Measurements from ENCODE around the gene TOX2.

The TOX2 gene

DNA sequence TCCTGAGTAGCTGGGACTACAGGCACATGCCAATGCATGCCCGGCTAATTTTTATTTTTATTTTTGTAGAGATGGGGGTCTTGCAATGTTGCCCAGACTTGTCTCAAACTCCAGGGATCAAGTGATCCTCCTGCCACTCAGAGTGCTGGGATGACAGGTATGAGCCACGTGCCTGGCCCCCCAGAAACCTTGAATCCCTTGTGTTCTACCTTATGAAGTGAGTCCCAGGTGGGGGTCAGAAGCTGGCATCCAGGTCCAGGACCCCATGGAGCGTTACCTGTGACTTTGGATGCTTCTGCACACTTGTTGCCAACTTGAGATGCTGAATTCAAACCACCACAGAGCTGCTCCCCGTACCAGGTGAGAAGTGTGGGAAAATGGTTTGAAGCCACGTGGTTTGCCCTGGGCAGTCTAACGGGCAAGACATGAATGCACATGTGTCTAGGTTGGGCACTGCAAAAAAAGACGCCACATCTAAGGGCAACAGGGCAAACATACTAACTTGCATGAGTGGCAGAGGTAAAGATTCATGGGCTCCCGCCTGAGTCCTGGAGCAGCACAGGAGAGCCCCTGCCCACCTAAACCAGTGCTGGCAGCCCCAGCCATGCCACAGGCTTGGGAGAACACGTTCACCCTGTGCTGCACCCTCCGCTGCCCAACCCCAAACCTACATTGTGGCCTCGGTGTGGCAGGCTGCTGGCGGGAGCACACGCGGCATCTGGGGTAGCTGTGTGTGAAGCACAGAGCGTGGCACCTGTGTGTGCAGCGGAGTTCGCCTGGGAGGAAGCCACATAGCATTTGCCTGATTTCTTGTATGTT, 171.2 kb downstream of the TOX2 start:
- DNase-seq: no peak

DNA sequence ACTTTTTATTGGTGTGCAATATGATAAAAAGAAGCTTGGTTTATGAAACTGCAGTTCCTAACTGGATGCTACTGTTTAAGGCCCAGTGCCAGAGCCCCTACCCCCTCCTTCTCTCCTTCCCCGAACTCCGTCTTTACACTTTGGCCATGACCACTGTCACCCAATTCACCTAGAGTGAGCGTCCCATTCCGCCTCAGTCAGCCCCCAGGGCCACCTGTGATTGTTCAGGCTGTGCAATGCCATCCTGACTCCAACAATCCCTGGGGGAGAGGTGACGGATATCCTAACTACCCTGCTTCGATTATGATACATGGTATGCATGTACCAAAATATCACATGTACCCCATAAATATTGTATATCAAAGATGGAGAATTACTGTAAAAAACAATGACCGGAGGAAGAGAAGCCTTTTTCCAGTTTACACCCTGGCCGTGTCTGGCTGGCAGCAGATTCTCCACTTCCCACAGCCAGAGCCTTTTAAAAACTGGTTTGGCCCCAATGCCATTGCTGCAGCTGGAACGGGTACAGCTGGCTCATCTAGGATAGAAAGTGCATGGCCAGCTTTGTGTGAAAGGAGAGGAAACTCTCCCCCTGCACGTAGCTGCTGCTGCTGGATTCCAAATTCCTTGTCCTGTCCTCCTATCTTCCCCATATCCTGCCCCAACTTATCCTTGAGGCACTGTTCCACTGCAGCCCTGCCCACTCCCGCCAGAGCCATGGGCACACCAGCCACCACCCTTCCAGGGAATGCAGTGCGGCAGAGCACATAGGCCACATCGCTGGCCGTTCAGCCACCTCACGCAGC, 172.6 kb downstream of the TOX2 start:
- no peak for DNase-seq

DNA sequence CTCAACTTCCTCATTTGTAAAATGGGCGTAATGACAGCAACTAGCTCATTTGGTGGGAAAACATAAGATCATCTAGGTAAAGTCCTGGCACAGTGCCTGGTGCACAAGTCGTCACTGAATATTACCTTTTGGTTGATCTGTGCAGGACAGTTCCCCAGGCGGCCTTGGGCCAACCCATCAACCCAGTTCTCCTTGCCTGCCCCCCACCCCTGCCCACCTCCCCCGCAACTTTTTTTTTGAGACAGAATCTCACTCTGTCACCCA, 173.1 kb downstream of the TOX2 start:
- no peak for DNase-seq

DNA sequence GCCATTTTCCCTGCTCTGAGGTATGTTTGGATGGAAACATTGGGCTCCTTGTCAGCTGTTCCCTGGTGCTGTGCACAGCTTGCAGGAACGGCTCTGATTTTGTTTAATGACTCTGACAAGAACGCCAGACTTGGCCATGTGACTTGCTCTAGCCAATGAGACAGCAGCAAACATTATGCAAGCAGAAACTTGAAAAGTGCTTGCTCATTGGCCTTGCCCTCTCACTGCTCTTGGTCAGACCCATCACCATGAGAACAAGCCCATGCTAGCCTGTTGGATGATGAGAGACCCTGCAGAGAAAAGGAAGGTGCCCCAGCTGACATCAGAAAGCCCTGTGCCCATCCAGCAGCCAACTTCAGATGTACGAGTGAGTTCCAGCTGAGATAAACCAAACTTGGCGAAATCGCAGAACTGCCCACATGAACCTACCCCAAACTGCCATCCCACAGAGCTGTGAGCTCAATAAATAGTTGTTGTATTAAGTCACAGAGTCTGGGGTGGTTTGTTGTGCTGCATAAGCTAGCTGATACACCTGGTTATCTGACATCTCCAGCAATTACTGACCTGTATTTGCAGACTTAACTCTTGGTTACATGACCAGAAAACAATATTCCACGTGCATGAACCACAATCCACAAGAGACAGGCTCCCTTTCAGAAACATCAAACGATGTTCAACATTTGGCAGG, 175.5 kb downstream of the TOX2 start:
- DNase-seq: no peak

GRCh38 chr20:44091026-44091425, 176.4 kb downstream of the TOX2 start:
- no peak for DNase-seq

DNA sequence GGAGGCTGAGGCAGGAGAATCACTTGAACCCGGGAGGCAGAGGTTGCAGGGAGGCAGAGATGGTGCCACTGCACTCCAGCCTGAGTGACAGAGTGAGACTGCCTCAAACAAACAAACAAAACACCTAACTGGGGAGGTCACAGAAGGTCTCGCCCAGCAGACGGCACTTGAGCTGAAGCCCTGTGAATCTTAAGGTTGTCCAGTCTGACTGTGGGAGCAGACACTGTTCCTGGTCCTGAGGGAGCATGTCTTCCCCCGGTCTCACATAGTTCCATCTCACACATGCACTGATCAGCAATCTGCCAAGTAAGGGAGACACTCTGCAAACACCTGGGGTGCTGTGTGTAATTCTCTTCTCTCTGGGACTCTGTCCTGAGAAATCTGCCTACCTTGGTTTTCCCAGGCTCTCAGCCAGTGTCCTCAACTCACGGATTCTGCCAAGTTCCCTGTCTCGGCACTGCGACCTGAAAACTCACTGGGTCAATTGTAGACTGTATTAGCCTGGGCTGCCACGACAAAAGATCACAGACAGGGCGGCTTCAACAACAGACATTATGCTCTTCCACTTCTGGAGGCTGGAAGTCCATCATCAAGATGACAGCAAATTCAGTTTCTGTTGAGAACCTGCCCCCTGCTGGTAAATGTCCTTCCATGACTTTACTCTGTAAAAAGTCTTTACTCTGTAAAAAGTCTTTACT, 178.0 kb downstream of the TOX2 start:
- no peak for DNase-seq

DNA sequence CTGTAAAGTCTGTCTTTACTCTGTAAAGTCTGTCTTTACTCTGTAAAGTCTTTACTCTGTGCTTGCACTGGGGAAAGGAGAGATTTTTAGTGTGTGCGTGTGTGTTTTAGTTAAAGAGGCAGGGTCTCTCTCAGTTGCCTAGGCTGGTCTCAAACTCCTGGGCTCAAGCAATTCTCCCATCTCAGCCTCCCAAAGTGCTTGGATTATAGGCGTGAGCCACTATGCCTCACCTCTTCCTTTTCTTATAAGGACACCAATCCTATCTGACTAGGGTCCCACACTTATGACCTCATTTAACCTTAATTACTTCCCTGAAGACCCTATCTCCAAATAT, 178.6 kb downstream of the TOX2 start:
- DNase-seq: no peak

DNA sequence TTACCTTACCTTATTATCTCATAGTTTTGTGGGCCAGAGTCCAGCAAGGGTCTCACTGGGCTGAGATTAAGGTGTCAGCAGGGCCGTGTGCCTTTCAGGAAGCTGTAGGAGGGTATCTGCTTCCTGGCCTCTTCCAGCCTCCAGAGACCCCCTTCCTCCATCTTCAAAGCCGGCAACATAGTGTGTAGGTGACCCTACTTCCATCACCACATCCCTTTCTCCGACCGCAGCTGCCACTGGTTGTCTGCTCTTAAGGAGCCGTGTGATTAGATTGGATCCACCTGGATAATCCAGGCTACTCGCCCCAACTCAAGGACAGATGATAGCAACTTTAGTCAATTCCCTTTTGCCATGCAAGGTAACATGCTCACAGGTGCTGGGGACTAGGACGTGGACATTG, 181.2 kb downstream of the TOX2 start:
- no peak for DNase-seq

DNA sequence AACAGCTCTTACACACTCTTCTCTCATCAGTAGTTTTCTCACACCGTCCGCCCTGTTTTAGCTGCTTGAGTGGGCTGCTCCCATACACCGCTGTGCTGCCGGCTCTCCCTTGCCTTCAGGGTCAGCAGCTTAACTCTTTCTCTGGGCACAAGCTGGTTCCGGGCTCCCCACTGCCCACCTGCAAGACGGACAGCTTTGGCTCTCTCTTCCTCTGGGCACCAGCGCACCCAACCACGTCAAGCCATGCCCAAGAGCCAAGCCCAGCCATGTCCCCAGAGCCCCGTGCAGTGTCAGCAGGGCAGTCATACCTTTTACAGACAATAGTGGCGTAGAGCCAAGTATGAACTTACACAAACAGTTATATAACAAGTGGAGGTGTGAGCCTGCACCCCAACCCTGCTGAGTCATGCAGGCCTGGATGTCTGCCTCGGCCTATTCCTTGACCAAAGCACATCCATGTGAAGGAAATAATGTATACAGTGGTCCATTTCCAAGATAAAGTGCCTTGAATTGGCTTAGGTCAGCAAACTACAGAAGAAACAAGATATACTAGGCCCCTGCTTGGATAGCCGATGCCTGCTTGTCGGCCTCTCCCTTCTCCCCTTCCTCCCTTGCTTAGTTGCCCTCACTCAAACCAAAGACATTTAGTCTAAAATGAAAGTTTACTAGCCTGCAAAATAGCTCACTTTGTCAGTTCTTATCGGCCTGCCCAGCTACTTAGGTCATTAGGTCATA, 183.0 kb downstream of the TOX2 start:
- no peak for DNase-seq

DNA sequence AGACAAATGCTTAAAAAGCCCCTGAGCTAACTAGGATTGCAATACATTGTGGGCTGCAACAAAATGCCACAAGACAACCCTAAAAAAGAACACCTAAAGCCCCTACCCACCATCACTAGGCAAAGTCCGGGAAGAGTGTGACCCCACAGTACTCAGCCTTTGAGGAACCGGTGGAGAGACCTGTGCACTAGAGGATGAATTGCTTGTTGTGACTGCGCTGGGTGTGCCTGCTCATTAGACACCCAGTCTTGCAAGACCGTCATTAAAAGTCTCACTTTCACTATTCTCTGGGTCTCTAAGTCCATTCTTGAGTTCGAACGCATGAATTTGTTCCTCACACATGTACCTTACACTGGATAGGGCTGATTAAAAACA, 183.6 kb downstream of the TOX2 start:
- no peak for DNase-seq

DNA sequence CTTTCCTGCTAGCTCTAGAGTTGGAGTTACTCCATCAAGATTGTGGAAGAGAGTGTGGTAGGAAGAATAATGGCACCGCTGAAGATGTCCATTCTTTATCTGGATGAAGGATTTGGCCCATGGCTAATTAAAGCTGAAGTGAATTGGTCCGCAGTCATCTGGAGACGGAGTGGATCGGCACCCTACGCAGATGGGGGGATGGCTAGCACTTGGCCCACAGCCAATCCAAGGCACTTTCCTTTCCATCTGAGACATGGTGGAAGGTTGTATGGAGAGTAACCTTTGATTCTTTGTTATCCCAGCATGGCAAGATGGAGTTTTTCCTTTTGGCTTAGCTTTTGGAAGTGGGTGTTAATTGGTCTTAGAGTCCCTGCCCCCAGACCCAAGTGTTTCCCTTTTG, 184.0 kb downstream of the TOX2 start:
- no peak for DNase-seq

DNA sequence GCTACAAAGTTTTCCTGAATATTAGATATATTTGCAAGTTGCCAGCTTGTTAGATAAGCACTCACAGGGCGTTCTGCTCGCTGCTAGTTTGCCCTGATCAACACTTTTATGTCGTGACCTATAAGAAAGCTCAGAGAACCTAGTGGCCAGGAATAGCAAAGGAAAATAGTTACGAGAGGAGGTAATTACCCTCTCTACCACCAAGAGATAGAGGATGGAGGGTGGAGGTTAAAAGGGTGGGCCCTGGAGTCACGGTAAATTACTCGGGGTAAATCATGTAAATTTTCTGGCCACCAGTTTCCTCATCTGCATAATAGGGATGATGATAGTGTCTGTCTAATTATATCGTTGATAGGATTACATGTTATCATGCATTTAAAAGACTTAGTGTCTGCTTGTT, 185.2 kb downstream of the TOX2 start:
- no peak for DNase-seq

DNA sequence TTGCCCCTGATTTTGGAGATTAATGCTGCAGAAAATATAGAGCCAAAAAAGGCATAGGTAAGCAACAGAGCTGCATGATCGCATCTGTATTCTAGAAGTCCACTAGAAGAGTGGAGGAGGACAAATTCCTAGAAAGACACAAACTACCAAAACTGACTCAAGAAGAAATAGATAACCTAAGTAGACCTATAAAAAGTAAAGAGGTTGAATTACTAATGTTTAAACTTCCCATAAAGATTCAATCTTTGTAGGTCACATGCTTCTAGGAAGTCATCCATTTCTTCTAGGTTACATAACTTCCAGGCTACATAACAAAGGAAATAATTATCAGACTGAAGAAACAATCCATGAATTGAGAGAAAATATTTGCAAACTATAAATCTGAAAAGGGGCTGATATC, 187.9 kb downstream of the TOX2 start:
- DNase-seq: no peak

DNA sequence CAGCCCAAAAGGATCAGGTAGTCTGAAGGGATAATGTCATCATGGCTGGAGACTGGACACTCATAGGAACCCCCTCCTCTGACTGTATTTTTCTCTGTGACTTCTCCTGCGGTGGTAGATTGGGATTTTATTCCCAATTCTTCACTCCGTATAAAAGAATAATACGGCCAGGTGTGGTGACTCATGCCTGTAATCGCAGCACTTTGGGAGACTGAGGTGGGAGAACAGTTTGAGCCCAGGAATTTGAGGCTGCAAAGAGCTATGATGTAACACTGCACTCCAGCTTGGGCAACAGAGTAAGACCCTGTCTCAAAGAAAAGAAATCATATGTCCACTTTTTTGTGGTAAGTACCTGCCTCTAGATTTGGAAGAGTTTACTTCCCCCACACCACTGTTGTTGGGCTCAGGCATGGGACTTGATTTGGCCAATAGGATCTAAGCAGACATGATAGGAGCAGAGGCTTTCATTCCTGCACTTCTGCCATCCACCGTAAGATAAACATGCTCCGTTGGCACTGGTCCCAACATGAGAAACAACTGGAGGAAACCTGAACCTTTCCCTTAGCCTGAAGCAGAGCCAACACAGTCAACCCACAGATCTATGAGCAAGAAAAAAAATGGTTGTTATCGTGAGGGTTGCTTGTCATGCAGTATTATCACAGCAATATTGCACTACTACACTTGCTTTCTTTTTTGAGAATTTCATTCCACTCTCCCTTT, 190.3 kb downstream of the TOX2 start:
- DNase-seq: peak; percentile 8

DNA sequence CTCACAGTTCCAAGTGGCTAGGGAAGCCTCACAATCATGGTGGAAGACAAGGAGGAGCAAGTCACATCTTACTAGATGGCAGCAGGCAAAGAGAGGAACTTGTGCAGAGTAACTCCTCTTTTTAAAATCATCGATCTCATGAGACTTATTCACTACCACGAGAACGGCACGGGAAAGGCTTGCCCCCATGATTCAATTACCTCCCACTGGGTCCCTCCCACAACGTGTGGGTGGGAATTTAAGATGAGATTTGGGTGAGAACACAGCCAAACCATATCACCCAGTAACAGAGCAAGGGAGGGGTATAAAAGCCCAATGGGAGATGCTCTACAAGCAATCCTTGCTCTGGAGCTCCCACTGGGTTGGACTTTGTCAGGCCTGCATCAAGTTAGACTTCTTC, 192.0 kb downstream of the TOX2 start:
- DNase-seq: no peak

DNA sequence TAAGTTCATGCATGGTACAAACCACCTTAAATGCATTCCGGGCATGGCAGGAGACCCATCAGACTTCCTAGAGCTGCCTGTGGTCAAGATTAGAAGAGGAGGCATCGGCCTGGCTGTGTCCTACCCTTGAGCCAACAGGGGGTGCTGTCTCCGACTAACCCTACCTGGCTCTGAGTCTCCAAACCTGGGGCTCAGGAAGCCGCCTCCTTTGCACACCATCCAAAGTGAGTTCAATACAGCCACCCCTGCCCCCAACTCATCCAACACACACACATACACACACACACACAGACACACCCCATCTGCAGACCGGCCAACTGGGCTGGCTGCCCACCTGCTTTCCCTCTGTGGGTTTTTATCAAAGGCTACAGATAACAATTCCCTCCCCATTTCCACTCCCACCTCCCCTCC, 195.3 kb downstream of the TOX2 start:
- DNase-seq: no peak

GRCh38 chr20:44110816-44111568, 196.3 kb downstream of the TOX2 start:
- no peak for DNase-seq

DNA sequence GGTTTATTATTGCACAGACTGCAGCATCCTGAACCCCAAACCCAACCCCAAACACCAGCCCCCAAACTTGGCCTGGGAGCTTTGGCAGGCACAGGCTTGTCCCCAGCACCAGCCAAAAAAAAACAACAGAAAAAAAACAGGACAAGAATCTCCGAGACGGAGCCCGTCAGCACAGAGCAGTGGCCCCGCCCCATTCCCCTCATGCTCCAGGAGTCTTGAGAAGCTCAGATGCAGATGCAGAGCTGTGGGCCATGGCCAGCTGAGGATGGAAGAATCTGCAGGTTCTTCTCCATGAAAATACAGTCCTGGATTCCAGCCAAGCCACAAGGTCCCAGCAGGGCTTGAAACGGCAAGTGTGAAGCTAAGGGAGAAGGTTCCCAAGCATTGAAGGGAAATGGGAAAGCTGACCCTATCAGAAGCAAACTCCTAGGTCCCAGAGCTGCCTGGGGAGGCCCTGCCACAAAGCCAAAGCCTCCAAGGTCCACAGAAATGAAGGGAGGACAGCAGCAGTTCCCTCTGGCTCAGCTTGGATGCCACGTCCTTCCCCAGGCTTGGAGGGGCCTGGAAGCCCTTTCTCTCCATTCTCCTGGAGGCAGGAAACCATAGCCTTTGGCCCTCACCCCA, 197.2 kb downstream of the TOX2 start:
- DNase-seq: no peak

DNA sequence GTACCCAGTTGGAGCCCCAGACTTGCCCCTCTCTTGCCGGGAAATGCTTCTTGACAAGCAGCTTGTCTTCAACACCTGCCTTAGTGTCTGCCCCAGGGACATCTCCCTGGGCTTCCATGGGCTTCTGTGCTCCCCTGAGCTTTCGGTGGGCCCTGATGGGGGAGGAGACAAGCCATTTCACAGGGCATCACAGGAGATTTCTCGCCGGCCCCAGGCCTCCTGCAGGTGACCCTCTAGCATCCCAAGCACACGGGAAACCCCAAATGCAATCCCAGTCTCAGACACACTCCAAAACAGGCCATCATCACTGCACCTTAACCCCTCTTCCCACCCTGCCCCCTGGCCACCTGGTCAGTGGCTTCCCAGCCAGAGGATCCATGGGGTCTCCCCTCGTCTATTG, 197.8 kb downstream of the TOX2 start:
- no peak for DNase-seq

DNA sequence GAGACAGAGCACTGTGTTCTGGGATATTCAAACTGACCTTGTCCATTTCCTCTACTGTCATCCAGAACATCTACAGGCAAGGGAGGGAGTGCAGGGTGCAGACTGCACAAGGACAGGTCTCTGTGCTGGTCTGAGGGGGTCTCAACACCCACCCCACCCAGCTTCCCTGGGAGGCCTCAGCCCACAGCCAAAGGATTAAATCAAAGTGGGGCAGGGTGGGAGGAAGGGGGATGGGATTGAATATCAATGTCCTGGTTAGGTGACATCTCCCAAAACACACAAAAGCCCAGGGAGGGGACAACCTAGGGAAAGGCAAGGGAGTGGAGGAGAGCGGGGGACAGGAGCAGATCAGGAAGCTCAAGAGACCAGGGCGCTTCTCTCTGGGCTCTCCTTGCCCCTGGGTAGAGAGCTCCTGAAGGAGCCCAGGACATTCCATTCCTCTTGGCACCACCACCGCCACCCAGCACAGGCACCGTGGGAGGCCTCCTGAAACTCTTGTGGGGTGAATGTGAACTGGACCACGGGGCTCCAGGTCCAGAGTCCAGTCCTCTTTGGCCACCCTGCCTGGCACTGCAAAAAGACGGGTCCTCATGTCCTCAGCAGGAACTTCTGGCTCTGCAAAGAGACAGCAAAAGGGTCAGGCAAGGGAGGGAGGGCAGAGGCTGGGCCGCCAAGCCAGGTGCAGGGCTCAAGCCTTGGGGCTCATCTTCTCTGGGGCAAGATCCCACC, 198.4 kb downstream of the TOX2 start:
- DNase-seq: no peak
